OCI-LY7 (cell line): ENCODE measurements around the gene CHPF2.

Experiments used
- EZH2phosphoT487 ChIP-seq: fragments of 200-600 bp; sonication (generic); IDR thresholded peaks from 2 replicates; pipeline ENCODE4 v1.6.1; 2018; ENCODE audit warnings: low read depth, borderline replicate concordance, mild to moderate bottlenecking, mixed run types, antibody characterized with exemption, low read length, moderate library complexity, mixed read lengths
- TF ChIP-seq, protein P1 (sequence below): fragments of 200-600 bp; sonication (generic); conservative IDR thresholded peaks from 2 replicates; pipeline ENCODE4 v1.5.1; 2014; ENCODE audit warnings: mild to moderate bottlenecking, antibody characterized with exemption, low read length, moderate library complexity, mixed read lengths

DNA sequence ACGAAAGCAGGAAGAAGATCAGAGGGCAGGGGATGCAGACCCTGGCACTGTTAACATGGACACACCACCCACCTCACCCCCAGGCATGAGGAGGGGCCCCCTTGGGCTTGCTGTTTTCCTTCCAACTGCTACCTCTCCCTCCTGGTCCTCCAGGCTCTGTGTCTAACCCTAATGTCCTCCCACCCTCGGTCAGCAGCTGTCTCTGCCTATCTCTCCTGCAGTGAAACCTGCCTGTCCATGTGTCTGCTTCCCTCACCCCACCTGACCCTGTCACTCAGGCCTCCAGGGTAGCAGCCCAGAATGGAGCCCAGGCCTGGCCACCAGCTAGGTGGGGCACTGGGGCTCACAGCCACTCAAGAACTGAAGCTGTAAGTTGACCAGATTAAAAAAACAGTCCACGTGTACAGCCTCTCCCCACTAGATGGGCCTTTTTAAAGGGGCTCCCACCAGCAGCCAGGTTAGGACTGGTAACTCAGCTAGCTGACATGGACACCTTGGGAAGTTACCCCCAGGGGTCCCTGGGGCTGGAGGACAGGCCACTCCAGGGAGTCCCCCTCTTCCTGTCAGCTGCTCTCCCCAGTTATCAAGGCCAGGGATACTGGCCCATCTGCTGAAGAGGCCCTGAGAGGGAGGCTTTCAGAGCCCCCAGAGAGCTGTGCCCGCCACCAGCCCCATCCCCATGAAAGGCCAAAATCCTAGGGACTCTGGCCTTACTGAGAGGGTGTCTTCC, 14.7 kb downstream of the CHPF2 start:
- TF ChIP-seq, protein P1, sequence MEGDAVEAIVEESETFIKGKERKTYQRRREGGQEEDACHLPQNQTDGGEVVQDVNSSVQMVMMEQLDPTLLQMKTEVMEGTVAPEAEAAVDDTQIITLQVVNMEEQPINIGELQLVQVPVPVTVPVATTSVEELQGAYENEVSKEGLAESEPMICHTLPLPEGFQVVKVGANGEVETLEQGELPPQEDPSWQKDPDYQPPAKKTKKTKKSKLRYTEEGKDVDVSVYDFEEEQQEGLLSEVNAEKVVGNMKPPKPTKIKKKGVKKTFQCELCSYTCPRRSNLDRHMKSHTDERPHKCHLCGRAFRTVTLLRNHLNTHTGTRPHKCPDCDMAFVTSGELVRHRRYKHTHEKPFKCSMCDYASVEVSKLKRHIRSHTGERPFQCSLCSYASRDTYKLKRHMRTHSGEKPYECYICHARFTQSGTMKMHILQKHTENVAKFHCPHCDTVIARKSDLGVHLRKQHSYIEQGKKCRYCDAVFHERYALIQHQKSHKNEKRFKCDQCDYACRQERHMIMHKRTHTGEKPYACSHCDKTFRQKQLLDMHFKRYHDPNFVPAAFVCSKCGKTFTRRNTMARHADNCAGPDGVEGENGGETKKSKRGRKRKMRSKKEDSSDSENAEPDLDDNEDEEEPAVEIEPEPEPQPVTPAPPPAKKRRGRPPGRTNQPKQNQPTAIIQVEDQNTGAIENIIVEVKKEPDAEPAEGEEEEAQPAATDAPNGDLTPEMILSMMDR: no peak
- no peak for TF ChIP-seq EZH2phosphoT487
